ENCODE data around the gene FBN1.

The FBN1 gene

DNA sequence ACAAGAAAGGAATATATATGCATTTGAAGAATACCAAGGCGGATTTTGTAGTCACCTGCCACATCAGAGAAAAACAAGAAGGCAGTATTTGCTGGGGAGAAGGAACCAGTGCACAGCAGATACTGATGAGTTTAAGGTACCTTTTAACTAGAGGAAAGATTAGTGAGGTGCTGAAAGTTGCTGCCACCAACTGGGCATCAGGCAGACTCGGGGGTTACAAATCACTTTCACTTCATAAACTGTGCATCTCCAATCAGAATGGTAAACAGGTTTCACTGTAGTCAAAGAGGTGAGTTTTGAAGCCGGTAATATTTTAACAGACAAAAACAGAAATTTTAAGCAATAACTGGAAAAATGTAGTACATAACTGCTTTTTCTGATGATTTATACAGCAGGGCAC is 4.1 kb downstream of the FBN1 start:
- TF ChIP-seq RAD21 (IDR thresholded peaks at IDR 0.05; ENCODE audit: low read depth) (peak; percentile 41; the same call in 1 of the 2 replicates), ZBTB7A (IDR thresholded peaks at IDR 0.05; ENCODE audit: low read depth) (no peak)

DNA sequence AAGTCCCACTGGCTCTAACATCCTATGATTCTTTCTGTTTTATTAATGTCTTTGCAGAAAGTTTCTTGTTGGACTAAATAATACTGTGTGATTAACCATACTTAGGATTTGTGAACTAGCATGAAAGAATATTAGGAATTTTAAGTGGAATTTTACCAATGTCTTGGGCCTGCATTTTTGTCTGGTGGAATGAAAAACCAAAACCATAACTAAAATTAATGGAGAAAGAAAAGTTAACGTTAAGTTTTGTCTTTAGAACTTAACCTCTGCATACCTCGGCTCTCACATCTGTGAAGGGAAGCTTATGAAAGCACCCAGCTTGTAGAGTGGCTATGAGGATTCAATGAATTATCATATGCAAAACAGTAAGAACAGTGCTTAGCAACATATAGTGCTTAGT is 6.5 kb downstream of the FBN1 start:
- TF ChIP-seq EGR1 (IDR thresholded peaks at IDR 0.05) = no peak
- TF ChIP-seq NFIC (IDR thresholded peaks at IDR 0.05) = no peak

DNA sequence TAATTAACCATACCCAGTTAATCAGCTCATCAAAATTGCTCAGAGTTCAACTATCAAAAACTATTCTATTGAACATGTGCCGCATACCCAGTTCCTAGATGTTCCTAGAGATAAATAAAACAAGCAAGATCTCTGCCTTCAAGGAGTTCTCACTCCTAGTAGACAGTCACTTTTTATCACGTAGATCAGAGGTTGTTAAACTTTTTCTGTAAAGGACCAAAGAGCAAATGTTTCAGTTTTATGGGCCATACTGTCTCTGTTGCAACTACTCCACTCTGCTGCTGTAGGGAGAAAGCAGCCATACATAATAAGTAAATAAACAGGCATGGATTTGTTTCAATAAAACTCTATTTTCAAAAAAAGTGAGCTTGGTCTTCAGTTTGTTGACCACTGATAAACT is 7.9 kb downstream of the FBN1 start:
- TF ChIP-seq REST (IDR thresholded peaks at IDR 0.05; ENCODE audit: low read depth) = no peak
- TF ChIP-seq, protein P1, sequence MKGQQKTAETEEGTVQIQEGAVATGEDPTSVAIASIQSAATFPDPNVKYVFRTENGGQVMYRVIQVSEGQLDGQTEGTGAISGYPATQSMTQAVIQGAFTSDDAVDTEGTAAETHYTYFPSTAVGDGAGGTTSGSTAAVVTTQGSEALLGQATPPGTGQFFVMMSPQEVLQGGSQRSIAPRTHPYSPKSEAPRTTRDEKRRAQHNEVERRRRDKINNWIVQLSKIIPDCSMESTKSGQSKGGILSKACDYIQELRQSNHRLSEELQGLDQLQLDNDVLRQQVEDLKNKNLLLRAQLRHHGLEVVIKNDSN (IDR thresholded peaks at IDR 0.05) = no peak
- TF ChIP-seq CEBPB (IDR thresholded peaks at IDR 0.05) = no peak
- no peak for TF ChIP-seq EP300 (IDR thresholded peaks at IDR 0.05; ENCODE audit: borderline replicate concordance)
- no peak for TF ChIP-seq TAF1 (IDR thresholded peaks at IDR 0.05; ENCODE audit: low read depth)
- no peak for TF ChIP-seq CREB1 (IDR thresholded peaks at IDR 0.05; ENCODE audit: low read depth)
- TF ChIP-seq NFIC (IDR thresholded peaks at IDR 0.05) = no peak
- no peak for TF ChIP-seq TCF12 (IDR thresholded peaks at IDR 0.05; ENCODE audit: low read depth)
- TF ChIP-seq RAD21 (IDR thresholded peaks at IDR 0.05; ENCODE audit: low read depth) = no peak
- no peak for TF ChIP-seq ZBTB7A (IDR thresholded peaks at IDR 0.05; ENCODE audit: low read depth)
- no peak for TF ChIP-seq FOXM1 (IDR thresholded peaks at IDR 0.05; ENCODE audit: borderline replicate concordance, low read depth)
- no peak for TF ChIP-seq MAX (IDR thresholded peaks at IDR 0.05)
- no peak for TF ChIP-seq EGR1 (IDR thresholded peaks at IDR 0.05)
- TF ChIP-seq TEAD4 (IDR thresholded peaks at IDR 0.05) = no peak

DNA sequence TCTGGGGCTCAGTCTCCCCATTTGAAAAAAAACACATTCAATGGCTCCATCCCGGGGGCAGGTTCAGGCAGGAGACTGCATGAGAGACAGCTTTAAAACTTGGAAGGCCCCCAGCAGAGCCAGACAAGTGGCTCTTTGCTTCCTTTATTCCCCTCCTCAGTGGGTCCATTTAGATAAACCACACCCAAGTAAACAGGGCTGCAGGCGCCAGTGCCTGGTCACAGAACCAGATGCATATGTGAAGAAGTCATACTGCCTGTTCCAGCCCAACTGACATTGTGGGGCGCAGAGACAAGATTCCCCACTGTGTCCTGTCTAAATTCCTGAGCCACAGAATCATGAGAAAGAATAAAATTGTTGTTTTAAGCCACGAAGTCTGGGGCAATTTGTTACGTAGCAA is 9.0 kb downstream of the FBN1 start:
- TF ChIP-seq ZBTB7A (IDR thresholded peaks at IDR 0.05; ENCODE audit: low read depth) = no peak
- no peak for TF ChIP-seq RAD21 (IDR thresholded peaks at IDR 0.05; ENCODE audit: low read depth)
- no peak for TF ChIP-seq TEAD4 (IDR thresholded peaks at IDR 0.05)
- TF ChIP-seq TAF1 (IDR thresholded peaks at IDR 0.05; ENCODE audit: low read depth) = no peak
- TF ChIP-seq CEBPB (IDR thresholded peaks at IDR 0.05) = no peak
- TF ChIP-seq NFIC (IDR thresholded peaks at IDR 0.05) = no peak
- no peak for TF ChIP-seq CREB1 (IDR thresholded peaks at IDR 0.05; ENCODE audit: low read depth)
- no peak for TF ChIP-seq REST (IDR thresholded peaks at IDR 0.05; ENCODE audit: low read depth)
- TF ChIP-seq MAX (IDR thresholded peaks at IDR 0.05) = no peak
- no peak for TF ChIP-seq EGR1 (IDR thresholded peaks at IDR 0.05)
- TF ChIP-seq, protein P1 (IDR thresholded peaks at IDR 0.05) = no peak

- TF ChIP-seq MAX (IDR thresholded peaks at IDR 0.05) (no peak), CEBPB (IDR thresholded peaks at IDR 0.05) (no peak)
Observed at GRCh38 chr15:48634893-48635292, 10.6 kb downstream of the FBN1 start.

DNA sequence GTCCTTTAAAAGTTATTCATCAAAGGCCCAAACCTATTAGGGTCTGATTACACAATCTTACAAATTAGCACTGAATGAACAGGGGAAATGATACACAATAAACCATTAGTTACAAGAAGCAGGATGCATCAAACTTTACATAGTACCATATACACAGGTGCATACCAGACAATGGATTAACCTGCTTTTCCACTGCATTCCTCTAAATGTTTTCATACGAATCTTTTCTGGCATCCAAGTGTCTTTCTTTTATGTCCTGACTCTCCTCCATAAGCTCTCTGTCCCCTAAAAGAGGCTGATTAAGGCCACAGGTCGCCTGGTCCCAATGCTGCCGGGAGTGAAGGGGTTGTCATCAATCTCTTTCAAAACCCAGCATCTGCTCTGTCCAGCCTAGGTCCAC is 11.4 kb downstream of the FBN1 start:
- TF ChIP-seq EGR1 (IDR thresholded peaks at IDR 0.05) = no peak

- TF ChIP-seq, protein P1 (IDR thresholded peaks at IDR 0.05) = no peak
- TF ChIP-seq CREB1 (IDR thresholded peaks at IDR 0.05; ENCODE audit: low read depth) (no peak), FOXM1 (IDR thresholded peaks at IDR 0.05; ENCODE audit: borderline replicate concordance, low read depth) (no peak), MAX (IDR thresholded peaks at IDR 0.05) (no peak), NFIC (IDR thresholded peaks at IDR 0.05) (no peak), CEBPB (IDR thresholded peaks at IDR 0.05) (no peak), REST (IDR thresholded peaks at IDR 0.05; ENCODE audit: low read depth) (no peak)
Observed at GRCh38 chr15:48632651-48633050, 12.9 kb downstream of the FBN1 start.
